IPS-18a (cell line): ENCODE results near the gene URI1.
A peak's percentile ranks its signal among the peaks of the same experiment; 100 is the strongest.

ENCODE experiments used
- H3K27ac ChIP-seq: one replicate; pipeline ENCODE4 v1.5.1; 2013; ENCODE audit warnings: low read length
- H3K27me3 ChIP-seq: one replicate; pipeline ENCODE4 v1.6.1; 2013; ENCODE audit warnings: mild to moderate bottlenecking, low read length; ENCODE audit not compliant: control insufficient read depth, insufficient read depth
- H3K36me3 ChIP-seq: one replicate; pipeline ENCODE4 v1.6.1; 2013; ENCODE audit warnings: low read depth, low read length; ENCODE audit not compliant: control insufficient read depth
- H3K4me1 ChIP-seq: one replicate; pipeline ENCODE4 v1.6.1; 2013; ENCODE audit warnings: low read depth, low read length; ENCODE audit not compliant: control insufficient read depth
- H3K4me3 ChIP-seq: one replicate; pipeline ENCODE4 v1.5.1; 2013; ENCODE audit warnings: low read length
- H3K9ac ChIP-seq: one replicate; pipeline ENCODE4 v1.6.1; 2013; ENCODE audit warnings: mild to moderate bottlenecking, low read length, moderate library complexity
- H3K9me3 ChIP-seq: one replicate; pipeline ENCODE4 v1.6.1; 2013; ENCODE audit warnings: low read depth, low read length; ENCODE audit not compliant: control insufficient read depth

URI1 gene

DNA sequence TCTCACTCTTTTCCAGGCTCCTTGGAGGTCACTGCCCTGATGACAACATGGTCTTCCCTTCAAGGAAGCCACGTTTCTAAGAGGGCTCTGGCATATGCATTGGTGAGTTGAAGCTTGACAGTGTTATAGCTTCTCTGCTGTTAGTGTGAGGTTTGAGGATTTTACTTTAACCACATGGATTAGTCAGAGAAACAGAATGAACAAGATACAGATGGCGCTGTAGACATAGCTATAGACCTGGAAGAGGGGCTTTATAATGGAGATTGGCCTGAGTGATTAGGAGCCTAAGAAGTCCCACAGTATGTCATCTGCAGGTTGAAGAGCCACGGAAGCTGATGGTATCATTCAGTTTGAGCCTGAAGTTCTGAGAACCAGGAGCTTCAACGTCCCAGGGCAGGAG lies 18.4 kb upstream of the URI1 start:
- peaks cover 5% of the 10 kb centered on the region for H3K4me1 ChIP-seq
- H3K4me3 ChIP-seq, result no peak overlapping the region
- no peak overlapping the region for H3K9ac ChIP-seq
- no peaks in the 10 kb centered on the region for H3K9me3 ChIP-seq
- H3K27me3 ChIP-seq, result no peaks in the 10 kb centered on the region
- no peaks in the 10 kb centered on the region for H3K36me3 ChIP-seq
- no peak overlapping the region for H3K27ac ChIP-seq

DNA sequence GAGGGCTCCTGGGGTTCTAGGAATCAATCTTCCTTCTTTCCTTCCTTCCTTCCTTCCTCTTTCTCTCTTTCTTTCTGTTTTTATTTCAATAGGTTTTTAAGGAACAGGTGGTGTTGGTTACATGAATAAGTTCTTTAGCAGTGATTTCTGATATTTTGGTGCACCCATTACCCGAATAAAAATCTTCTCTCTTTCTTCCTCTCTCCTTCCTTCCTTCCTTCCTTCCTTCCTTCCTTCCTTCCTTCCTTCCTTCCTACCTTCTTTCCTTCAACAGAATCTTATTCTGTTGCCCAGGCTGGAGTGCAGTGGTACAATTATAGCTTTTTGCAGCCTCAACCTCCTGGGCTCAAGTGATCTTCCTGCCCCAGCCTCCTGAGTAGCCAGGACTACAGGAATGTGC lies 16.0 kb upstream of the URI1 start:
- Histone ChIP-seq H3K4me1 (peaks cover 5% of the 10 kb centered on the region), H3K9me3 (no peaks in the 10 kb centered on the region), H3K4me3 (no peak overlapping the region), H3K36me3 (no peaks in the 10 kb centered on the region), H3K9ac (no peak overlapping the region), H3K27me3 (no peaks in the 10 kb centered on the region), H3K27ac (no peak overlapping the region)

DNA sequence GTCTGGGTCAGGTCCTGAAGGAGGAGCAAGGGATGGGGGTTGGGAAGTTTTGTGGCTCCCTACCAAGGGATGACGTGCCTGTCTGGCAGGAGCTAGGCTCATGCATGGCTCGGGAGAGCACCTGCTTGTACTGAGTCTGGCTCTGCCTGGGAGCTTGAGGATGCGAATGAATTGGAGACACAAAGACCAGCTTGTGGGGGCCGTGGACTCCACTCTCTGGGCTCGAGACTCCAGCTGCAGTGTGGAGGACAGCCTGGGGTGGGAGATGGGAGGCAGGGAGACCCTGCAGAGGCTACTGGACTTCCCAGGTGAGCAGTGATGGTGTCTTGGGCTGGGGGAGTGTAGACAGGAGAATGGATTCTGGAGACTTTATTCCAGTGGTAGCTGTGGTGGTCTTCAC lies 15.2 kb upstream of the URI1 start:
- Histone ChIP-seq H3K36me3 (no peaks in the 10 kb centered on the region), H3K4me1 (peaks cover 5% of the 10 kb centered on the region), H3K9ac (no peak overlapping the region), H3K9me3 (no peaks in the 10 kb centered on the region), H3K4me3 (no peak overlapping the region), H3K27me3 (no peaks in the 10 kb centered on the region), H3K27ac (no peak overlapping the region)

DNA sequence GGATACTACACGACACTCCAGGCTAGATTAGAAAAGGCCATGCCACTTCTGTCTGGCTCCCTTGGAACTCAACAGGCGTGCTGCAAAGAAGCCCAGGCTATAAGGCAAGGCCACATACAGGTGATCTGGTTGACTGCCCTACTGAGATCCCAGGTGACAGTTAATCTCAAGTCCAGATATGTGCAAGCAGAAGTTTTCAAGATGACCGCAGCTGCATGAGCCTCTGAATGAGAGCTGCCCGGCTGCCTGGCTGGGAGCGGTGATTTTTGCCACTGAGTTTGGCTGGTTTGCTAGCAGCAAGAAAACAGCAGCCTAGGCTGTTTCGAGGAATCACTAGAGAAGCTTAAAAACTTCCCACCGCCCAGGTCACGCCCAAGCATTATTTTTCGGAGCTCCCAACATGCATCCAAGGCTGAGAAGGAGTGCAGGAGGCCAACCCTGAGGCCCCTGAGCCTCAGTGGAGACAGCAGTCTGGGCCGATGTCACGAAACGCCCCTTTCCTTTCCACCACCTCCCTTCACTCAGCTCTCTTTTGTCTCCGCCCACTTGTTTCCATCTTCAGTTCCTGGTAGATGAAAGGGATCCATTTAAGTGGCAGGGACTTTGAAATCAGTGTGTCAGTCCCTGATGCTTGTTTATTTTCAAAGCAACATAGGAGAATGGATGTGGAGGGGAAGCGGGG lies 14.0 kb upstream of the URI1 start:
- Histone ChIP-seq H3K4me1 (peaks cover 5% of the 10 kb centered on the region), H3K9me3 (no peaks in the 10 kb centered on the region), H3K27me3 (no peaks in the 10 kb centered on the region), H3K9ac (no peak overlapping the region), H3K27ac (no peak overlapping the region), H3K4me3 (no peak overlapping the region), H3K36me3 (no peaks in the 10 kb centered on the region)

DNA sequence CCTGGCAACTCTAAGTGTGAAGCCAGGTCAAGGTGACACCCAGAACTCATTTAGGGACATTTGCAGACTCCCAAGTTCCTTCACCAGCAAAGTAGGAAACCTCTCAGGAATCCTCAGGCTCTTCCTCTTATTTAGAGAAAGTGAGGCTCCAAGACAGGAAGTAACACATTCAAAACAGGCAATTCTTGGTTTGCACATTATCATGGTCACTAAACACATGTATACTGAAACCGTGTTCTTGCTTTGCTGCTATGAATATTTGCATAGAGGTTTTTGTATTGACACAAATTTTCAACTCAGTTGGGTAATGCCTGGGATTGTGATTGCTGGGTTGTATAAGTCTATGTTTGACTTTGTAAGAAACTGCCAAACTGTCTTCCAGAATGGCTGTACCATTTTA lies 13.2 kb upstream of the URI1 start:
- H3K27me3 ChIP-seq, result no peaks in the 10 kb centered on the region

DNA sequence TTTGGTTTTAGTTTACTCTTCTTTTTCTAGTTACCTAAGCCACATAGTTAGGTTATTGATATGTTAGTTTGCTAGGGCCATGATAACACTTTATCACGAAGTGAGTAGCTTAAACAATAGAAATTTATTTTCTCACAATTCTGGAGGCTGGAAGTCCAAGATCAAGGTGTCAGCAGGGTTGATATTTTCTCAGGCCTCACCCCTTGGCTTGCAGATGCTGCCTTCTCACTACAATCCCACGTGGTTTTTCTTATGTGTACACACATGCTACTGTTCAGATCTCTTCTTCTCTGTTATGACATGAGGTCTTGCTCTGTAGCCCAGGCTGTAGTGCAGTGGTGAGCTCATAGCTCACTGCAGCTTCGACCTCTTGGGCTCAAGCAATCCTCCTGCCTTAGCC lies 7.8 kb upstream of the URI1 start:
- peaks cover 5% of the 10 kb centered on the region for H3K9me3 ChIP-seq
- no peaks in the 10 kb centered on the region for H3K27me3 ChIP-seq

More for the DNA sequence above, 13.2 kb upstream of the URI1 start:
- peaks cover 5% of the 10 kb centered on the region for H3K4me1 ChIP-seq
- H3K36me3 ChIP-seq, result no peaks in the 10 kb centered on the region
- no peak overlapping the region for H3K27ac ChIP-seq
- H3K9ac ChIP-seq, result no peak overlapping the region
- no peaks in the 10 kb centered on the region for H3K9me3 ChIP-seq
- no peak overlapping the region for H3K4me3 ChIP-seq

DNA sequence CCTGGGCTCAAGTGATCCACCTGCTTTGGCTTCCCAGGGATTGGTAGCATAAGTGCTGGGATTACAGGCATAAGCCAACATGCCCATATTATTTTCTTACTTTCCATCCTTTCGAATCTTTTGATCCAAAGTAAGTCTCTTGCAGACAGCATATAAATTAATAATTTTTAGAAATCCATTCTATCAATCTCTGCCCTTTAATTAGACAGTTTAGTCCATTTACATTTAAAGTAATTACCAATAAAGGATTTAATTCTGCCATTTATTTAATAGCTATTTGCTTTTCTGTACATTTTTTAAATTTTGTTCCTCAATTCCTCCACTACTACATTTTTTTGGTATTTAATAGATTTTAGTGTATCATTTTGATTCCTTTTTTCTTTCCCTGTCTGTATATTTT lies 7.3 kb upstream of the URI1 start:
- no peak overlapping the region for H3K27ac ChIP-seq
- no peak overlapping the region for H3K9ac ChIP-seq
- H3K4me1 ChIP-seq, result no peaks in the 10 kb centered on the region
- no peak overlapping the region for H3K4me3 ChIP-seq
- no peaks in the 10 kb centered on the region for H3K36me3 ChIP-seq
- peaks cover 5% of the 10 kb centered on the region for H3K9me3 ChIP-seq
- H3K27me3 ChIP-seq, result no peaks in the 10 kb centered on the region

More for the DNA sequence above, 7.8 kb upstream of the URI1 start:
- no peaks in the 10 kb centered on the region for H3K36me3 ChIP-seq
- H3K9ac ChIP-seq, result no peak overlapping the region
- no peak overlapping the region for H3K27ac ChIP-seq
- H3K4me1 ChIP-seq, result no peaks in the 10 kb centered on the region
- H3K4me3 ChIP-seq, result no peak overlapping the region

DNA sequence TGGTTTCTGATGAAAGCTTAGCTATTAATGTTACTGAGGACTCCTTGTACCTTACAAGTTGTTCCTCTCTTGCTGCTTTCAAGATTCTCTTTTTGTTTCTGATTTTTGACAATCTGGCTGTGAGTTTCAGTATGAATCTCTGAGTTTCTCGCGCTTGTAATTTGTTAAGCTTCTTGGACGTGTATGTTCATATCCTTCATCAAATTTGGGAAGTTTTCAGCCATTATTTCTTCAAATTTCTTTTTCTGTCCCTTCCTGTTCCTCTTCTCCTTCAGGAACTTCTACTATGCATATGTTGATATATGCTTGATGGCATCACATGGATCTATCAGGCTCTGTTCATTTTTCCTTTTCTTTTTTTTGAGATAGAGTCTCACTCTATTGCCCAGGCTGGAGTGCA lies 5.6 kb upstream of the URI1 start:
- Histone ChIP-seq H3K36me3 (no peaks in the 10 kb centered on the region), H3K9me3 (peaks cover 5% of the 10 kb centered on the region), H3K4me1 (no peaks in the 10 kb centered on the region), H3K27ac (no peak overlapping the region), H3K27me3 (peaks cover 9% of the 10 kb centered on the region), H3K4me3 (no peak overlapping the region), H3K9ac (no peak overlapping the region)

DNA sequence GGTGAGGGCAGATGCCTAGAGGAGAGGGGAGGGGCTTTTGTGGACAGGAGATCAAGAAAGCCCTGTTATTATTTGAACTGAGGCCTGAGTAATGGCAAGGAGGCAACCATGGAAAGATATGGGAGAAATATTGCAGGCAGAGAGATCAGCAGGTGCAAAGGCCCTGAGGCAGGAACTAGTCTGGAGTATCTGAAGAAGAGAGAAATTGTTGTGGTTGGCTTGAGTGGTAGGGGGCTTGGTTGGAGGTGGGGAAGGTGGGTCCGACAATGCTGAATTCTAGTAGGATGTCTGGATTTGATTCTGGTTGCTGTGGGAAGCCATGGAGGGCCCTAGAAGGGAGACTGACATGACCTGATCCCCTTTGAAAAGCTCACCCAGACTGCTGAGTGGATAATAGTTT lies 2.4 kb upstream of the URI1 start:
- H3K27me3 ChIP-seq, result peaks cover 12% of the 10 kb centered on the region

DNA sequence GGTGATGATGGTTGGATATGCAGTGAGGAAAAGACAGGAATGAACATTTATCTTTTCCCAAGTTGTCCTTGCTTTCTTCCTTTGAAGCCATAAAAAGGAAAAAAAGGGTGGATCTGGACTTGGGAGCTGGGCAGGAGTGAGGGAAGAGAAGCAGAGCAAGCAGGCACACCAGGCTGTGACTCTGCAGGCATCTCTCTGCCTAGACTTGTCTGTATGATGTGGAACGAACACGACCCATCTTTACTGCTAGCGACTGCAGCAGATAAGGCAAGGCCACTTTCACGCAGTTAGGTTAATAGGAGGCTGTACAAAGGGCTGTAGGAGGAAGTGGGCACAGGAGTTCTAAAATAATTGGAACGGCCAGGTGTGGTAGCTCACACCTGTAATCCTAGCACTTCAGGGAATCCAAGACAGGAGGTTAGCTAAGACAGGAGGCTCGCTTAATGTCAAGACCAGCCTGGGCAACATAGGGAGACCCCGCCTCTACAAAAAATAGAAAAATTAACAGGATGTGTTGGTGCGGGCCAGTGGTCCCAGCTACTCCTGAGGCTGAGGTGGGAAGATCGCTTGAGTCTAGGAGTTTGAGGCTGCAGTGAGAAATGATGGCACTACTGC lies 961 bp upstream of the URI1 start:
- Histone ChIP-seq H3K4me3 (no peak overlapping the region), H3K36me3 (no peaks in the 10 kb centered on the region), H3K27me3 (peaks cover 12% of the 10 kb centered on the region), H3K9ac (peak overlapping the region; percentile 44), H3K4me1 (peaks cover 5% of the 10 kb centered on the region), H3K9me3 (peaks cover 5% of the 10 kb centered on the region), H3K27ac (no peak overlapping the region)

More for the DNA sequence above, 2.4 kb upstream of the URI1 start:
- Histone ChIP-seq H3K4me3 (no peak overlapping the region), H3K36me3 (no peaks in the 10 kb centered on the region), H3K9me3 (peaks cover 5% of the 10 kb centered on the region), H3K27ac (no peak overlapping the region), H3K4me1 (peaks cover 5% of the 10 kb centered on the region), H3K9ac (no peak overlapping the region)

DNA sequence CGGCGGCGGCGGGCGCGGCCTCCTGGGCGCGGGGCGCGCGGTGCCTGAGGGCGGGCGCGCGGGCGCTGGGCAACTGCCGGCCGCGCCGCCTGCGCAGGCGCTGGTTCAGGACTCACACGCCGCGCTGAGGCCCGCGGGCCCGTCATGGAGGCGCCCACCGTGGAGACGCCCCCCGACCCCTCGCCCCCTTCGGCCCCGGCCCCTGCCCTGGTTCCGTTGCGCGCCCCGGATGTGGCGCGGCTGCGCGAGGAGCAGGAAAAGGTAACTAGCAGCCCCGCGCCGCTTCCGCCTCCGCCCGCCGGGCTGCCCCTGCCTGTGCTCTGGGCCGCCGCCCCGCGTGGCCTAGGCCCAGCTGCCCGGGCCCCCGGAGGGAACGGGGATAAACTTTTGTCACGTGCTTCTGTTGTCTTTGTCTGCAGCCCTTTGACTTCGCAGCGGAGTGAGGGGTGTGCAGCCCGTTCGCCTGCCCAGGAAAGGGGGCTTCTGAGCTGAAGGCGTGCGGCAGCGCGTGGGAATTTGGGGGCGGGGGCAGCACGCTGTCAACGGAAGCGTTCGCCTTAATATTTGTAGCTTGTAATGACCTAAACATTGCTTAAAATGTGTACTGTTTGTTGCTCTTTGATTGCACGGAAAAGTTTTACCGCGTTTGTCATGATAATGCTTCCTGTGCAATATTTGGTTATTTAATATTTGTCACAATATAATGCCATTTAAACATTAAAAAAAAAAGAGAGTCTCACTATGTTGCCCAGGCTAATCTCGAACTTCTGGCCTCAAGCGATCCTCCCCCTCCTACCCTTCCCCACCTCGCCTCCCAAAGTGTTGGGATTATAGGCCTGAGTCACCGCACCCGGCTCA lies 594 bp downstream of the URI1 start:
- Histone ChIP-seq H3K4me3 (peak overlapping the region; percentile 94), H3K27ac (peak overlapping the region; percentile 78), H3K9me3 (no peaks in the 10 kb centered on the region), H3K9ac (peak overlapping the region; percentile 87), H3K27me3 (peaks cover 12% of the 10 kb centered on the region), H3K36me3 (no peaks in the 10 kb centered on the region), H3K4me1 (peaks cover 5% of the 10 kb centered on the region)
